ENCODE measurements around the gene ZBTB7C. TPM values are rescaled to one million over a fixed set of nuclear protein-coding genes. Genes with fewer than 3 reads are reported as not detected.

The ZBTB7C gene
- total and polyA plus RNA-seq, 2 of the 4 experiments (the other 2 are of a cell fraction): not detected

GRCh38 chr18:48100651-48101165 lies 308.5 kb downstream of the ZBTB7C start:
- H3K23ac ChIP-seq (ENCODE audit: low read depth, low read length): no peak overlapping the region
- no peak overlapping the region for H3K4me2 ChIP-seq (ENCODE audit: low read depth, low read length)
- H3K79me1 ChIP-seq (ENCODE audit: low read depth in 1 of 2, low read length in 2 of 2): no peaks in the 10 kb centered on the region
- DNase-seq: no peak
- H4K8ac ChIP-seq (ENCODE audit: low read depth in 2 of 2, low read length in 2 of 2): no peak overlapping the region
- no peak overlapping the region for H4K5ac ChIP-seq (ENCODE audit: low read depth, low read length)
- no peaks in the 10 kb centered on the region for H3K4me1 ChIP-seq (ENCODE audit: control insufficient read depth, insufficient read depth, low read length)
- H2AFZ ChIP-seq (replicated peaks; ENCODE audit: low read length, poor library complexity): peak overlapping the region; percentile 14
- H3K27me3 ChIP-seq (ENCODE audit: control insufficient read depth, insufficient read depth, low read length): peaks cover 3% of the 10 kb centered on the region
- H3K9ac ChIP-seq (ENCODE audit: low read depth, low read length): no peak overlapping the region
- BruUV-seq (replicated peaks): no TSS peak
- no peak overlapping the region for H3K4me3 ChIP-seq (ENCODE audit: insufficient read depth, low read depth, low read length)
- H3K36me3 ChIP-seq (ENCODE audit: control insufficient read depth, insufficient read depth, low read length): no peaks in the 10 kb centered on the region
- no peak overlapping the region for H2BK5ac ChIP-seq (ENCODE audit: low read depth, low read length, poor library complexity, severe bottlenecking)
- H2AK9ac ChIP-seq (replicated peaks; ENCODE audit: low read depth, low read length, poor library complexity): peak overlapping the region; percentile 34
- no peak overlapping the region for H3K14ac ChIP-seq (replicated peaks; ENCODE audit: low read depth, low read length)
- no peak overlapping the region for H4K91ac ChIP-seq (ENCODE audit: insufficient read depth, low read depth, low read length)
- 30% methylated on average over 4 of the region's 9 CpGs; no CpG with 5 or more reads in 1 of the 2 experiments for WGBS, 2 experiments (ENCODE audit: extremely low coverage in 2 of 2, insufficient read length in 1 of 2)
- dilution Hi-C loops (cut with HindIII; ENCODE audit: low sequenced_read_pairs, unreplicated experiment) (no loop called here), intact Hi-C loops (cut with micrococcal nuclease) (no loop called here), in situ Hi-C loops (cut with MboI; ENCODE audit: low sequenced_read_pairs) (no loop called here)
- ATAC-seq (ENCODE audit: low read depth): no peak
- no peak overlapping the region for H3K27ac ChIP-seq (ENCODE audit: insufficient read depth, low read length)
- TF ChIP-seq CEBPB (IDR thresholded peaks at IDR 0.05; ENCODE audit: low read depth, low read length) (no peak), NFE2L2 (IDR thresholded peaks at IDR 0.05; ENCODE audit: low read depth, low read length) (no peak), ELK1 (IDR thresholded peaks at IDR 0.05; ENCODE audit: borderline replicate concordance, low read depth, low read length) (no peak)
- no peak overlapping the region for H3K4ac ChIP-seq (ENCODE audit: low read depth, low read length)
- no peak overlapping the region for H3K56ac ChIP-seq (ENCODE audit: extremely low read depth, insufficient read depth, low read length)
- ChIA-PET CTCF (no interaction called here), POLR2A (ENCODE audit: unreplicated experiment) (no interaction called here)
- H2AK5ac ChIP-seq (ENCODE audit: low read depth, low read length): no peak overlapping the region
- H4K20me1 ChIP-seq (ENCODE audit: insufficient read depth, low read length): no peaks in the 10 kb centered on the region
- no peak overlapping the region for H2BK15ac ChIP-seq (ENCODE audit: low read depth, low read length)
- no peaks in the 10 kb centered on the region for H3K9me1 ChIP-seq (ENCODE audit: insufficient read depth, low read length)
- no peak overlapping the region for H3K18ac ChIP-seq (ENCODE audit: low read depth, low read length)
- H3K9me3 ChIP-seq (ENCODE audit: control insufficient read depth, insufficient read depth, low read length): no peaks in the 10 kb centered on the region
- no peak overlapping the region for H2BK20ac ChIP-seq (ENCODE audit: low read depth, low read length)
- H2BK120ac ChIP-seq (ENCODE audit: low read depth, low read length): no peak overlapping the region
